HG02973 (cell line): ENCODE results near the gene PDZD8.
"Not testable (repeated sequence)": the region's sequence is repeated elsewhere in the genome, so short reads cannot be mapped to it uniquely, and the experiment has no call there.

Experiments used
- ATAC-seq: cut with Tn5 transposase; IDR thresholded peaks from one replicate; pipeline ENCODE4 v1.9.1; 2021; ENCODE audit warnings: moderate library complexity; ENCODE audit not compliant: unreplicated experiment

The PDZD8 gene

GRCh38 chr10:117350909-117351308 is 24.3 kb downstream of the PDZD8 start:
- peak; percentile 85 for ATAC-seq

- no peak for ATAC-seq
These were observed 27.0 kb downstream of the PDZD8 start for GRCh38 chr10:117348236-117348635.

- ATAC-seq, result no peak
These were observed 28.7 kb downstream of the PDZD8 start for GRCh38 chr10:117346574-117346973.

GRCh38 chr10:117345143-117345542 is 30.1 kb downstream of the PDZD8 start:
- ATAC-seq, result no peak

GRCh38 chr10:117342641-117343040 is 32.6 kb downstream of the PDZD8 start:
- ATAC-seq, result no peak

- ATAC-seq, result no peak
These were observed 34.2 kb downstream of the PDZD8 start for GRCh38 chr10:117341061-117341460.

- ATAC-seq, result no peak
These were observed 35.3 kb downstream of the PDZD8 start for GRCh38 chr10:117339979-117340378.

- ATAC-seq, result no peak
These were observed 35.7 kb downstream of the PDZD8 start for GRCh38 chr10:117339578-117339977.

- no peak for ATAC-seq
These were observed 40.3 kb downstream of the PDZD8 start for GRCh38 chr10:117334926-117335325.

GRCh38 chr10:117334066-117334465 is 41.2 kb downstream of the PDZD8 start:
- no peak for ATAC-seq

GRCh38 chr10:117327262-117327661 is 48.0 kb downstream of the PDZD8 start:
- no peak for ATAC-seq

GRCh38 chr10:117324367-117324766 is 50.9 kb downstream of the PDZD8 start:
- no peak for ATAC-seq

GRCh38 chr10:117322260-117322659 is 53.0 kb downstream of the PDZD8 start:
- ATAC-seq, result no peak

GRCh38 chr10:117320050-117320665 is 55.1 kb downstream of the PDZD8 start:
- ATAC-seq, result no peak

- no peak for ATAC-seq
These were observed 56.3 kb downstream of the PDZD8 start for GRCh38 chr10:117318909-117319308.

GRCh38 chr10:117316701-117317100 is 58.5 kb downstream of the PDZD8 start:
- ATAC-seq, result no peak

GRCh38 chr10:117313641-117314040 is 61.6 kb downstream of the PDZD8 start:
- ATAC-seq, result no peak

- ATAC-seq, result no peak
These were observed 62.8 kb downstream of the PDZD8 start for GRCh38 chr10:117312430-117312829.

- no peak for ATAC-seq
These were observed 64.0 kb downstream of the PDZD8 start for GRCh38 chr10:117311261-117311660.

GRCh38 chr10:117306674-117307073 is 68.6 kb downstream of the PDZD8 start:
- no peak for ATAC-seq

GRCh38 chr10:117303451-117303850 is 71.8 kb downstream of the PDZD8 start:
- not testable (repeated sequence) for ATAC-seq

GRCh38 chr10:117300671-117301070 is 74.6 kb downstream of the PDZD8 start:
- no peak for ATAC-seq

GRCh38 chr10:117299435-117299834 is 75.8 kb downstream of the PDZD8 start:
- no peak for ATAC-seq
